Thymus (tissue), 11 donors: Measurements from ENCODE around the gene KCNF1. TPM values are rescaled to one million over a fixed set of nuclear protein-coding genes. Genes with fewer than 3 reads are reported as not detected.

Source experiments
- DNase-seq, 9 donors: peaks; one replicate each; pipeline ENCODE4 v3.0.0-alpha.2; 2013; ENCODE audit warnings: low spot score in 9 of 9, low read depth in 6 of 9, missing footprints in 1 of 9
- H3K27ac ChIP-seq, 2 donors: one replicate each; pipeline ENCODE4 v1.5.1; 2013; ENCODE audit warnings: control low read depth in 1 of 2, low read depth in 1 of 2, low read length in 1 of 2, mild to moderate bottlenecking in 1 of 2, moderate library complexity in 1 of 2
- H3K27me3 ChIP-seq, 2 donors: one replicate each; pipeline ENCODE4 v1.5.1; 2013; ENCODE audit warnings: low read length in 1 of 2; ENCODE audit not compliant: control insufficient read depth in 2 of 2, insufficient read depth in 1 of 2
- H3K36me3 ChIP-seq, 2 donors: one replicate each; pipeline ENCODE4 v1.5.1; 2013; ENCODE audit warnings: low read length in 1 of 2, mild to moderate bottlenecking in 1 of 2, moderate library complexity in 1 of 2; ENCODE audit not compliant: control insufficient read depth in 2 of 2, insufficient read depth in 2 of 2
- H3K4me1 ChIP-seq, 2 donors: one replicate each; pipeline ENCODE4 v1.5.1; 2013; ENCODE audit warnings: low read length in 2 of 2; ENCODE audit not compliant: control insufficient read depth in 2 of 2, insufficient read depth in 2 of 2
- H3K4me3 ChIP-seq, 2 donors: one replicate each; pipeline ENCODE4 v1.5.1; 2013; ENCODE audit warnings: low read length in 2 of 2, control low read depth in 1 of 2, mild to moderate bottlenecking in 1 of 2
- H3K9me3 ChIP-seq, 2 donors: one replicate each; pipeline ENCODE4 v1.5.1; 2013; ENCODE audit warnings: low read length in 1 of 2, mild to moderate bottlenecking in 1 of 2; ENCODE audit not compliant: control insufficient read depth in 2 of 2, insufficient read depth in 1 of 2
- WGBS: extraction: QIAGEN DNeasy Blood & Tissue Kit; methylation state at CpG from one replicate; pipeline ENCODE4 v1.1.7; 2013; 5-methylcytosine and 5-hydroxymethylcytosine counted together
- polyA plus RNA-seq: library from polyadenylated mRNA; stranded (reverse); fragments of 200-250 nt; gene quantifications from one replicate; pipeline ENCODE4 v1.2.3, GENCODE V29; 2013
- total RNA-seq: library from RNA; stranded (reverse); fragments of 120-200 nt; gene quantifications from one replicate; pipeline ENCODE4 v1.2.4, GENCODE V29; 2013
- donor health status: healthy.

KCNF1 gene
- total and polyA plus RNA-seq, 2 donors: 0.52 to 0.57 TPM

DNA sequence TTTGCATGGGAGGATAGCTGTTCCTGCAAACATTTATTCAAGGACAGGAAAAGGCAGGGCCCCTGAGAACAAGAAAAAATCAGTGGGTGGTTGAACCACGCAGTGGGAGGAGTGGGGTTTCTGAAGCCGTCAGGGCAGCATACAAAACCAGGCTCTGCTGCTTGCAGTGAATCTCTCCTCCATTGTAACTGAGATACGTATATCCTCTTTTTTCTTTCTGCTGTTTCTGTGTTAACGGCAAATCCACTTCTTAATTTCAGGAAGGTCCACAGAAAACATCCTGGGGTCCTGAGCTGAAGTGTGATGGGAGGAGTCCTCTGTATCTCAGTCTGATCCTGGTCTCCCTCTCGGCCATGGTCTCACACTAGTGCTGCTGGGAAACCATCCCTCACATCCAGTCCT is 27.2 kb upstream of the KCNF1 start:
- Histone ChIP-seq H3K4me1 (peaks cover 0 to 10% of the 10 kb centered on the region in 2 donors), H3K9me3 (no peaks in the 10 kb centered on the region), H3K4me3 (no peak overlapping the region), H3K27me3 (peaks cover 0 to under 1% of the 10 kb centered on the region in 2 donors), H3K27ac (no peak overlapping the region), H3K36me3 (no peaks in the 10 kb centered on the region)
- WGBS: 52% methylated on average over 5 of the region's 5 CpGs
- DNase-seq: peak in 2 of 9 donors; percentile 43 to 47

DNA sequence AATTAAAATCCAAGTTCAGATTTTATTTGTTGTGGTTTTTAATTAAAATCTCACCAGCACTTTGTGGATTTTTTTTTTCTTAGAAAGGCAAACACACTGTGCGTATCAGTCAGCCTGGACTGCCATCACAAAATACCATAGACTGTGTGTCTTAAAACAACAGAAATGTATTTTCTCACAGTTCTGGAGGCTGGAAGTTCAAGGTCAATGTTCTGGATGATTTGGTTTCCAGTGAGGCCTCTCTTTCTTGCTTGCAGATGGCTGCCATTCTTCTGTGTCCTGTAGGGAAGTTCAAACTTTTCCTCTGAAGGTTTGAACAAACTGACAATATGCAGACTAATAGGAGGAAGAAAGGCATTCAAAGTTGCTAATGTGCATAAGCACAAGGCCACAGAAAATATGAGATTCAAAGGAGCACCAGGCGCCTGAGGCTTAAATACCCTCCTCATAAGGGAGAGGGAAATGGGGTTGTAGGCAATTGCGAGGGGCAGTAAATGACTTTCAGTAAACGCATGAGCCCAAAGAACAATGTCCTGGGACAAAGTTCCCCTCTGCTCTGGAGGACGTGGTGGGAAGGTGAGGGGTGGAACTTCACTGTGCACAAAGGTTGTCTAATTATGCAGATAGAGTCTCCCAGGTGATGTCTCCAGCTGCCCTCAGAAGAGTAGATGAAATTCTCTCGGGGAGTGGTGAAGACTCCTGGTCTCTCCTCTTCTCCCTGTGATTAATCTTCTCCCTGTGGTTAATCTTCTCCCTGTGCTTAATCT is 26.5 kb upstream of the KCNF1 start:
- DNase-seq: no peak
- Histone ChIP-seq H3K4me1 (peaks cover 0 to 10% of the 10 kb centered on the region in 2 donors), H3K27me3 (peaks cover 0 to 4% of the 10 kb centered on the region in 2 donors), H3K9me3 (no peaks in the 10 kb centered on the region), H3K36me3 (no peaks in the 10 kb centered on the region), H3K27ac (no peak overlapping the region), H3K4me3 (no peak overlapping the region)
- WGBS: 93% methylated on average over 6 of the region's 6 CpGs

DNA sequence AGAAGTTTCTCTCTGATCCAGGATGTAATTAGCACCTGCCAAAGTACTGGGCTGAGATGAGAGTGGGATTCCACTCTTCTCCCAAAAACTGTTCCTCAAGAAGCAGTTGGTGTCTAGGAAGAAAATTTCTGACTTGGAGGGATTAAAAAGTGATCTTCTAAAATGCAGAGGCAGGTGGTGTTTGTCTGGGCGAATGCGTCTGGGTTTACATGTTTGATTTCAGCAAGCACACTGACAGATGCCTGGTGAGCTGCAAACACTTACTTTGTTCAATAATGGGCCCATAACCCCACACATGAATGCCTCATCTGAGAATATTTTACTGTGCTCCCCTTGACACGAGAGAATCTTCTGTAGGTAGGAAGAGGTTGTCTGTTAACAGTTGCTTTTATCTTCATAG is 24.3 kb upstream of the KCNF1 start:
- Histone ChIP-seq H3K36me3 (no peaks in the 10 kb centered on the region), H3K4me1 (peaks cover 0 to 10% of the 10 kb centered on the region in 2 donors), H3K27me3 (peaks cover 0 to 12% of the 10 kb centered on the region in 2 donors), H3K9me3 (no peaks in the 10 kb centered on the region), H3K27ac (no peak overlapping the region), H3K4me3 (no peak overlapping the region)
- WGBS: 81% methylated on average over 3 of the region's 3 CpGs
- no peak for DNase-seq

DNA sequence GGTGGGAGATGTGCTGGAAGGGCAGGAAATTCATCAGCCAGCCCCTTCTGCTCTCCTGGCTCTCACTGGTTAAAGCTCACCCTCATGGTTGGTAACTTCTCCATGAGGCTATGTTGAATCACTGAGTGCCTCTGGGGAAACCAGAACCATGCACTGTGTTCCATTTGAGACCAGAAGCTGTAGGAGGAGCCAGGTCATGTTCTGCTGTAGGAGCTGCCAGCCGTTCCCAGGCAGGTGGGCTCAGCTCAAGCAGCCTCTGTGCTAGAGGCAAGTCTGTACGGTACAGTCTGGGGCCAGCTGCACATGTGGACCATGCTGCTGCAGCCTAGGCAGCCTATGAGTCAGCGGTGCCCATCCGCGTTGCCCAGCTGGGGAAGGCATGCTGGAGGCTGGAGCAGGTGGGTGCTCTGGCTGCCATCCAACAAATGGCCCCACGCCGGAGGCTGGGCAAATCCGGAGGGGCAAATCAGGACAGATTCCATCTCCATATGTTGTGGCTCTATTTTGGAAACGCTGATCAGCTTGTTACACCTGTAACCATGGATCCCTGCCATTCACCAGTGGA is 22.0 kb upstream of the KCNF1 start:
- Histone ChIP-seq H3K27me3 (peaks cover 0 to 16% of the 10 kb centered on the region in 2 donors), H3K4me3 (no peak overlapping the region), H3K36me3 (no peaks in the 10 kb centered on the region), H3K27ac (no peak overlapping the region), H3K9me3 (no peaks in the 10 kb centered on the region), H3K4me1 (peaks cover 0 to under 1% of the 10 kb centered on the region in 2 donors)
- WGBS: 92% methylated on average over 9 of the region's 9 CpGs
- no peak for DNase-seq

DNA sequence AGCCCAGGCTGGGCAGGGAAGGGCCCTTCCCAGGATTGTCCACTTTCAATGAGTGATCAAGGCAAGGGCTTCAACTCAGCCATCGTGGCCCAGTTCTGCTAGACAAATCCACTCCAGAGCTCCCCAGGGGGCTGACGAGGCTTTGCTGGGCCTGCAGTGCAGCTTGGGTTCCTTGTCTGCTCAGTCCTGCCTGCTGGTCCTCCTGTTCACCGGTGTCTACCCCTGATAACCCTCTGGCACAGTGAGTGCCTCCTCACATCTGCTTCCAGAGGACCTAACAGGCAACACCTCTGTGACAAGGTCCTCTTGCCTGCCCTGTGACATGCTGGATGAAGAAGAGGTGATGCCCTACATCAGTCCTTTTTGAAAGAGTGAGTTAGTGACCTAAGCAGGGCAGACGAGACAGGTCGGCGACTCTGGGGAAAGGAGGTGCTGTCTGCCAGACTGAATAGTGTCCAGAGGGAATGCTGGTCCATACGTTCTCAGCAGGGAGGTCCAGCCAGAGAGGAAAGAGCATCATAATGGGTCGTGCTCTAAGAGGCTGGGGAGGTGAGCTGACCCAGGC is 20.9 kb upstream of the KCNF1 start:
- no peaks in the 10 kb centered on the region for H3K36me3 ChIP-seq
- H3K9me3 ChIP-seq: no peaks in the 10 kb centered on the region
- H3K4me1 ChIP-seq: no peaks in the 10 kb centered on the region
- WGBS: 90% methylated on average over 8 of the region's 8 CpGs
- H3K27me3 ChIP-seq: peaks cover 0 to 19% of the 10 kb centered on the region in 2 donors
- H3K4me3 ChIP-seq: no peak overlapping the region
- H3K27ac ChIP-seq: no peak overlapping the region
- no peak for DNase-seq

DNA sequence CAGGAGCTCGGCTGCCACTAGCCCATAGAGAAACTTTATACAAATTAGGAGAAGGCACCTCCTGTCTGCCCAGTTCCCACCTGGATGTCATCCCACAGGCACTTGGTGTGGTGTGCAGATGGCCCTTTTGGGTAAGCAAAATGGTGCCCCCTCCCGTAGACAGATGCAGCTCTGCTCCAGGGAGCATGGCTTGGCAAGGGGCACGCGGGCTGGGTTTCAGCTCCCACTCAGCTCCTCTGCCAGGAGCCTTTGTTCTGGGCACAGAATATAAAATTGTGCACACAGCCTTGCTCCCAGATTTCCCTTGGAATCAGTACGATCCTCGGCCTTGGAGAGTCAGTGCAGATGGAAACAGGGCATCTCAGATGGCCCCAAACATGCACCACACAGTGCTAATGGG is 20.3 kb upstream of the KCNF1 start:
- Histone ChIP-seq H3K4me3 (no peak overlapping the region), H3K27me3 (peaks cover 0 to 20% of the 10 kb centered on the region in 2 donors), H3K4me1 (no peaks in the 10 kb centered on the region), H3K36me3 (no peaks in the 10 kb centered on the region), H3K9me3 (no peaks in the 10 kb centered on the region), H3K27ac (no peak overlapping the region)
- no peak for DNase-seq
- 95% methylated on average over 6 of the region's 6 CpGs for WGBS

DNA sequence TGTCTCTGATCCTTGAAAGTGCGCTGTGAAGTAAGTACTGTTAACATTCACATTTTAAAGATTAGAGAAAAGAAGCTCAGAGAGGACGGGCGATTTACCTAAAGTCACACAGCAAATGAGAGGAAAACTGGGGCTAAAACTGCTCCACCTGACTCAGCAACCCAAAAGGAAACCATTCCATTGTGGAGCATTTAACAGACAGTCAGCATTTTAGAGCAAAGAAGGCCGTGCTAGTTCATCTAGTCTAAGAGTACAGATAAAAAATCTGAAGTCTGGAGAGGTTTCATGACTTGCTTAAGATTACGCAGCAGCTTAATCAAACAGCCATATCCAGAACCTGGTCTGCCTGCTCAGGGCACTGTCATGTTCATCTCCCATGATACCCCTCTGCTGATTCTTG is 19.9 kb upstream of the KCNF1 start:
- H3K36me3 ChIP-seq: no peaks in the 10 kb centered on the region
- WGBS: 95% methylated on average over 5 of the region's 5 CpGs
- no peaks in the 10 kb centered on the region for H3K4me1 ChIP-seq
- DNase-seq: no peak
- no peaks in the 10 kb centered on the region for H3K9me3 ChIP-seq
- H3K4me3 ChIP-seq: no peak overlapping the region
- no peak overlapping the region for H3K27ac ChIP-seq
- H3K27me3 ChIP-seq: peaks cover 0 to 20% of the 10 kb centered on the region in 2 donors

DNA sequence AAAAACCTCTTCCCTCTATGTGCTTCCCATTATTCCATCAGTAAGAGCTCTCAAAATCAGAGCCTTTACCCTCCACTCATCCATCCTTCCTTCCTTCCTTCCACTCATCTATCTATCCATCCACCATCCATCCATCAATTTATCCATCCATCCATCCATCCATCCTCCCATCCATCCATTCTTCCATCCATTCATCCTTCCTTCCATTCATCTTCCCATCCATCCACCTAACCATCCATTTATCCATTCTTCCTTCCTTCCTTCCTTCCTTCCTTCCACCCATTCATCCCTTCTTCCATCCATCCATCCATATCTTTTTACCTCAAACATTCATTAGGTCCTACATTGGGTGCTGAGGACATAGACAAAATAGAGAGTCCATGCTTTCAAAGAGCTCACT is 19.4 kb upstream of the KCNF1 start:
- no peaks in the 10 kb centered on the region for H3K36me3 ChIP-seq
- H3K4me1 ChIP-seq: no peaks in the 10 kb centered on the region
- H3K9me3 ChIP-seq: no peaks in the 10 kb centered on the region
- DNase-seq: no peak
- no peak overlapping the region for H3K4me3 ChIP-seq
- H3K27ac ChIP-seq: no peak overlapping the region
- H3K27me3 ChIP-seq: peaks cover 0 to 20% of the 10 kb centered on the region in 2 donors

DNA sequence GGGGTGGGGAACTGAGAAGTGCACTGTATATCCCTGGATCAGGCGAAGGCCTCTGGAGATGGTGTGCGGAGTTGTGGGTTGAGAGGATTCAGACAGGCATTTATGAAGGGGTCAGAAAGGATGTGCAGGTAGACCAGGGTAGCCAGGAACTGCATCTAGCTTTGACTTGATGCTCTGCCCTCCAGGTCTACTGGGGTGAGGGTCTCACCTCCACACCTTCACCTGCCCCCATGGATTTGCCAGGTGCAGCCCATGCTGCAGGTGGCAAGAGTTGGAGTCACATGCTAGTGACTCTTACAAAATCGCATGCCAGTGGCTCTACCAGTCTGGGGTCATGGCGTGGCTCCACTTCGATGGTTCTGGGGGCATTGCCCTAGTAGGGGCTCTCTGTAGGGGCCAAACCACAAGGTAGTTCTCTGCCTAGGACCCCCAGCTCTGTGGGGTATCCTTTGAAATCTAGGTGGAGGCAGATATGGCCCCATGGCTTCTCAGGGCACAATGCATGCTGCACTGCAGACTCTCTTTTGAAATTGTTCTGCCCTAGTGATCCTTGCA is 18.9 kb upstream of the KCNF1 start:
- H3K4me3 ChIP-seq: no peak overlapping the region
- DNase-seq: no peak
- 74% methylated on average over 5 of the region's 5 CpGs for WGBS
- no peaks in the 10 kb centered on the region for H3K4me1 ChIP-seq
- no peak overlapping the region for H3K27ac ChIP-seq
- no peaks in the 10 kb centered on the region for H3K36me3 ChIP-seq
- peaks cover 0 to 20% of the 10 kb centered on the region in 2 donors for H3K27me3 ChIP-seq
- no peaks in the 10 kb centered on the region for H3K9me3 ChIP-seq
